ENCODE results near the gene TMX3.

- TF ChIP-seq CTCF (IDR thresholded peaks at IDR 0.05; ENCODE audit: low read depth, low read length) (no peak), POLR2A (IDR thresholded peaks at IDR 0.05; ENCODE audit: extremely low read depth, insufficient read length) (no peak)
Measured at GRCh38 chr18:68679528-68679927, 35.4 kb downstream of the TMX3 start.

All from NB4 (cell line).